CD4-positive, alpha-beta T cell treated with Interleukin-1 beta for 1 hour (primary cell): Measurements from ENCODE around the gene FMO5.
A peak's percentile ranks its signal among the peaks of the same experiment; 100 is the strongest.
"Not testable (repeated sequence)": the region's sequence is repeated elsewhere in the genome, so short reads cannot be mapped to it uniquely, and the experiment has no call there.

ENCODE experiments used
- DNase-seq, 2 donors: peaks; one replicate each; pipeline ENCODE4 v3.0.0-alpha.2; 2020 to 2022

The FMO5 gene

DNA sequence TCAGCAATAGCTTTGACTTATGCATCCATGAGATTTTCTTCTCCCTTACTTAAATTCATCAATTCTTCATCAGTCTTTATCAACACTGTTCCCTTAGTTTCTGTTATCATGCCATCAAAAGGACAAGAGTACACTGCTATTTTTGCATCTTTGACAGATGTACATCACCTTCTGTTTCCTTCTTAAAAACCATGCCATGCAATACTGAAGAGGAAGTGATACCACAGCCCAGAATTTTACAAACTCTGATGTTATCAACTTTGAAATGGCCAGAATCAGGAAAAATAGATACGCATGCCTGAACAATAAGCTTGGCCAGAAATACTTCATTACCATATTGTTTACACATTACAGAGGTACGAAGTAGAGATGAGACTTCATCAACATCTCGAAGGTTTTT is 21.1 kb downstream of the FMO5 start:
- no peak for DNase-seq

DNA sequence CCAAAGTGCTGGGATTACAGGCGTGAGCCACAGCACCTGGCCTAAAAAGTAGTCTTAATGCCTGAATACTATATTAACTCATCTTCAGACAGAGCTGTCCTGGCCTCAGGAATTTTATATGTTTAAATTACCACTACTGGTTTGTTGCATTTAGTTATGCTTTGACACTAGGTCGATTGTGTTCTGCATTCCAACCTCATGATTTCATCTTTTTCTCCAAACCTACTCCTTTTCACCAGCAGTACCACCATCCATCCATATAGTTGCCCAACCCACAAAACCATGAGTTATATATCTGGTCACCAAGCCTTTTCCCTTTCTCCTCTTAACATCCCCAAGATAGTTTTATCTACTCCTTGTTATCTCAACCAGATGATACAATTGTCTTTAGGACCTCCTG is 22.6 kb downstream of the FMO5 start:
- no peak for DNase-seq

DNA sequence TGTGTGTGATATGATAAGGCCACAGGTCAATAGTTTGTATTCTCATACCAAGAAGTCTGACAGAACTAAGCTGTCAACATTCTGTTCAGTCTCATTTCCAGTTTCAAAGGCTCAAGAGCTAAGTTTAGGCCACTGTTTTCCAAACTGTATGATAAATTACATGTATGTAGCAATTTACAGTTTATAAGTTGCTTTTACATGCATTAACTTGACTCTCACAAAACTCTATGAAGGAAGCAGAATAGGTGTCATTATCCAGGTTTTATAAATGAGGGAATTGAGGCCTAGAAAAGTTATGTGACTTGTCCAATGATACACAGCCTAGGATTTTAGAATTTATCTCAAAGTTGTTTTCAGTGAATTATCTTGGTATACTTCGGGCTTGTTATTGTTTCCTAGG is 23.4 kb downstream of the FMO5 start:
- no peak for DNase-seq

DNA sequence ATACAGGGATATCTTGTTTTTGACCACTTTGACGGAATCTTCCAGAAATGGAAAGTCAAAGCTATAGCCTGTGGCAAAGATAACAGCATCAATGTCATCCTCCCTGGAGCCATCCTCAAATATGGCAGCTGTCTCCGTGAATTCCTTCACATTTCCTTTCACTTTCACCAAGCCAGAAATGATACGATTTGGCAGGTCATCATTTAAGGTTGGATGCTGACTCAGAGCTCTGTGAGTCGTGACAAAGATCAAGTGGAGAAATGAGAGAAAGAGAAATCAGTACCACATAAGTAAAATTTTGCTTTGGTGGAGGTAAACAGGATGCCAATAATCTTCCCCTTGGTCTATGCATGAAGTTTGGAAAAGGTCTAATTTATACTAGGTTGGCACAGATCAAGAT is 23.9 kb downstream of the FMO5 start:
- no peak for DNase-seq

DNA sequence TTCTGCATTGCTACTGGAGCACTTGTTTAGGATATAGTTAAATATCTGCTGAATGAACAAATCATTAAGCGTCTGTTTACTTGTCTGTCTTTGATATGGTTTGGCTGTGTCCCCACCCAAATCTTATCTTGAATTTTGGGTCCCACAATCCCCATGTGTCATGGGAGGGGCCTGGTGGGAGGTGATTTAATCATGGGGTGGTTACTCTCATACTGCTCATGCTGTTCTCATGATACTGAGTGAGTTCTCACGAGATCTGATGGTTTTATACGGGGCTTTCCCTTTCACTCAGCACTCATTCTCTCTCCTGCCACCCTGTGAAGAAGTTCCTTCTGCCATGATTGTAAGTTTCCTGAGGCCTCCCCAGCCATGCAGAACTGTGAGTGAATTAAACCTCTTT is 27.8 kb downstream of the FMO5 start:
- not testable (repeated sequence) for DNase-seq

DNA sequence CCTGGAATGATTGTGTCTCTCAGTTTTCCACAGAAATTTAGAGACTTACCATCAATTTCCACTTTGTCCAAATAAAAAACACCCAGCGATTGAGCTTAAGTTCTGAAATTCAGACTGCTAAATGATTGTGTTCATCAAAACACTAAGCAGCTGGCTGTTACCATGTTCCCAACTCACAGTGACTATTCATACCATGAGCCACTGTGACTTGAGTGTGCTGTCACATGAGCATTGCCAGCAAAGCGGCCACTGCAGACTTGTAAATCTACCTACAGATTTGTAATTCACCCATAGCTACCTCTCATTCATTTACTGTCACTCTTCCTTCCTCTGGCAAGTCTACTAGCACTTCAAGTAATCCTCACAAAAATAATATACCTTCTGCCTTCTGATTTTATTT is 35.6 kb downstream of the FMO5 start:
- DNase-seq, result no peak

DNA sequence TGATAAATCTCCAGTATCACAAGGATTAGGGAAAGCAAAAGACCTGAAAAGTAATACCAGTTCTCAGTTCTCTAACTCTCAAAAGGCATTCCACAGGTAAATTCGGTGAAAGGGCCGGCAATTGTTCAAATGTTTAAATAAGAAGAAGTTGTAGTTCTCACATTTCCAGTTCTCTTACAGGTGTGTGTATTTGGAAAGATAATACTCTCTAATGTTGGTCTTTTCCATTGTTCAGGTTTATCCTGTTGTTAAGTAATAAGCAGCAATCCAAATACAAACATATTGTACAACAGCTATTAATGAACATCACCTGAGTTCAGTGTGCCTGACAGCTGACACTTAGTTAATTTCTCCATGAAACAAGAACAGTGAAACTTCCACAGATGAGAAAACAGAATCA is 39.7 kb downstream of the FMO5 start:
- DNase-seq, result no peak

DNA sequence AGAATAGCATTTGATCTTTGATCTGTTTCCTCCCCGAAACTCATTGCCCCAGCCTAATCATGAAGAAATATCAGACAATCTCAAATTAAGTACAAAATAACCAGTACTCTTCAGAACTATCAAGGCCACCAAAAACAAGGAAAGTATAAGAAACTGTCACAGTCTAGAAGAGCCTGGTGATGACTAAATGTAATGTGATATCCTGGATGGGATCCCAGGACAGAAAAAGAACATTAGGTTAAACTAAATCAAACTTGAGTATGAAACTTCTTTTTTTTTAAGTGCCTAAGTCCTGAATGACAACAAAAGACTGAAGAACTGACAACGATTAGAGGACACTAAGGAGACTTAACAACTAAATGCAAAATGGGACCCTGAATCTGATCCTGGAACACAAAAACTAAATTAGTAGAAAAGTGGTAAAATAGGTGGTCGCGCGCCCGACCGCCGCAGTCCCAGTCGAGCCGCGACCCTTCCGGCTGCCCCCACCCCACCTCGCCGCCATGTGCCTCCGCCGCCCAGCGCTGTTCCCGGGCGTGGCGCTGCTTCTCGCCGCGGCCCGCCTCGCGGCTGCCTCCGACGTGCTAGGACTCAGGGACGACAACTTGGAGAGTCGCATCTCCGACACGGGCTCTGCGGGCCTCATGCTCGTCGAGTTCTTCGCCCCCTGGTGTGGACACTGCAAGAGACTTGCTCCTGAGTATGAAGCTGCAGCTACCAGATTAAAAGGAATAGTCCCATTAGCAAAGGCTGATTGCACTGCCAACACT is 47.3 kb downstream of the FMO5 start:
- DNase-seq, result no peak

DNA sequence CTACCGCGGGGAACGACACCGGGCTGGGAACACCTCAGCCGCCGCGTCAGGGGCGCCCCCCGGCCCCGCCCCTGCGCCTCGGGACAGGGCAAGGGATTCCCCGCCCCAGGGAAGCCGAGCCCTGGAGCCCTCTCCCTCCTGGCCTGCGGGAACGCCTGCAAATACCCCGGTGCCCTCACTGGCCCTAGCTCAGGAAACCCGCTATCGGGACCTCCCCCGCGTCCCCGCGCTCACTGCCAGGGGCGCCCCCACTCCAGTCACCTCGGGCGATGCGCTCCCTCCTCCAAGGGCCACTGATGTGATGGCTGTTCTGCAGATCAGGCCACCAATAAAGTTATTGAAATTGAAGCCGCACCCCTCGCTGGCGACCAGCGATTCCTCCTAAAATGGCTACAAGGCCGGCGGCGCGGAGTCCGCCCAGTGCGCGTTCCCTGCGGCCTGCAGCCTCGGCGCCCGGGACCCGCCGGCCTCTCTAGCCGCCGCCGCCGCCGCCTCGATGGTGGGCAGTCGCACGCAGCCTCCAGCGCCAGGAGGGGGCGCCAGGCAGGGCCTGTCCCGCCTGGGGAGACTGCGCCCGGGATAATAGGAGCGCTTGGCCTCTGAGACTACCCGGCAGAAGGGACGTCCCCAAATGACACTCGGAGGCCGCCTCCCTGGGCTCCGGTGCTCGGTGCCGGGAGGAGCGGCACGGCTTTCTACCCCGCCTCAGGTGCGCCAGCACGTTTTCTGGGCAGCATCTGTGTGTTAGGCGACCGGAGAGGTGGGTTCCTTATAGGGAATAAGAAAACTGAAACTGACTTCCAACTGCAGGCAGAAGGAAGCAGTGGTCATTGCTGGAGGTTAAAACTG is 52.7 kb downstream of the FMO5 start, which contains the start of gene PRKAB2:
PRKAB2 (minus strand) TSS at position 303 of the 849 bp plus-strand sequence. CDS start 326 bp downstream, outside the sequence.
- peak; percentile 93 for DNase-seq

DNA sequence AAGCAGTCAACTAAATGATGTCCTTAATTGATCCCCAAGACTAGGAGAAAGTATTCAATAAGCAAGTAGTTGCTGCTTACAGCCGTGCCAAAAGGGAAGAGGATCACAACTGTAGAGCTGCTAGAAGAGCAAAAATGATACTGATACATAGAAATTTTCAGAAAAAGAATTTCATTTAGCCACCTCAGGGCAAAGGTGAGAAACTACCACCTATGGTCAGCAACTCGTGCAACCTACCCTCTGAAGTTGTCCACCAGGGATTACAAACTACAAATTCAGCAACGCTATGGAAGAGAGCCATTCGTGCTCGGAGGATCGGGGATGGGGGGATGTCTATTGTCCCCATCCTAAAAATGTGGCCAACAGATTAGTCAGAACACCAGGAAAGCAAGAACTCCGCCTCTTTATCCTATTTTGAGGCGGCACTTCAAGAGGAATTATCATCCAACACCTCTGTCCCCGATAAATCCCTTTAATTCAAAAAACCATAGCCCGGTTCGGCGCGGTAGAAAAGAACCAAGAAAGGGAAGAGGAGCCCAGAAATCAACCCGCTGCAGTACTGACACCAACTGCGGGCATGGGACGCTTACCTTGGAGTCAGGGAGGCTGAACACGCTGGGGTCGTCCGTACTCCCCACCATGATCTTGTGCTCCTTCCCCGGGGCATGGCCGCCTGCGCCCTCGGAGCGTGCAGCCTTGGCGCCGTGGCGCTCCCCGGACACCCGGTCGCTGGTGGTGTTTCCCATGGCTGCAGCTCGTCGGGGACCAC is 53.6 kb downstream of the FMO5 start:
- DNase-seq, result no peak

DNA sequence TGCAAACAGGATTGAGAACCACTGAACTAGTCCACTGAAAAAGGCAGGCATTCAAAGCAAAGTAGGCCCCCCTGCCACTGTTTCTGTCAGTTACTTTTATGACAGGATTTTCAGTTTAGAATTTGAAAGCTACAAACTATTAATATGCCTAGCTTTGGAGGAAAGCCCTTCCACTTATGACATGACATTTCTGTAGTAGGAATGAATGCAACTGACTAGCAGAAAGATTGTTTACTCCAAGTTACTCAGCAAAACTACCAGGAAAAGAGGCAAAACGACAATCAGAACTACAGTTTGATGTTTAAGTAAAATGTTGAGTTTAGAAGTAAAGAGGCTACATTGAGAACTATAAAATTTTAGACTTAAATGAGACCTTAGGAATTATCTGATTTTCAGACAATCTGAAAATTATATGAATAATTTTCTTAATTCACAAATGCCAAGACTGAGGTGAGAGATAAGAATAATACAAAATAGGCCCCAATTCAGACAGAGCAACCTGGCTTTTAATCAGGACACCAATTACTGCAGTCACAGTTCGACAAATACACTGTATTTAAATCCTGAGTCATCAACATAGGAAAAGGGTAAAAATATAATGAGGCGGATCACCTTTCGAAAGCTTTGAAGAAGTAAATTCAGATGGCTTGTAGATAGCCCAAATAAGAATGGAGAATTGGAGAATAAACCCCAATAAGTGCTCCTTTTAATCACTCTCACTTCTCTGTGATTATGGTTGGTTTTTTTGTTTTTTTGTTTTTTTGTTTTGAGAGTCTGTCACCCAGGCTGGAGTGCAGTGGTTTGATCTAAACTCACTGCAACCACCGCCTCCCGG is 55.1 kb downstream of the FMO5 start:
- no peak for DNase-seq

DNA sequence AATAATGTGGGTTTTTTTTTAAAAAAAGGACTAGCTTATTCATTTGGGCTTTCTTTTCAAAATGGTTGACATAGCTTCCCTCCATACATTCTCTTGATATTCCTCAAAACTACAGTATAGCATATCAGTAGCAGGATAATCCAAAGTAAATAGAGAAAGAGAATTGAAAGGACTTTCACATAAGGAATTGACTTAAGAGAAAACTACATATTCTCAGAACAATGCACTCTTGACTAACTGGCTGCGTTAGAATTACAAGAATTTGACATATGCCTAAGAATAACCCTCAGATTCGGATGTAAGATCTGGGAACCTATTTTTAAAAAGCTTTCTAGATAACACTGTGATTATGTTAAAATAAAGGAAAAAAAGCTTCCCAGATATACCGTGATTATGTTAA is 56.0 kb downstream of the FMO5 start:
- DNase-seq, result no peak

DNA sequence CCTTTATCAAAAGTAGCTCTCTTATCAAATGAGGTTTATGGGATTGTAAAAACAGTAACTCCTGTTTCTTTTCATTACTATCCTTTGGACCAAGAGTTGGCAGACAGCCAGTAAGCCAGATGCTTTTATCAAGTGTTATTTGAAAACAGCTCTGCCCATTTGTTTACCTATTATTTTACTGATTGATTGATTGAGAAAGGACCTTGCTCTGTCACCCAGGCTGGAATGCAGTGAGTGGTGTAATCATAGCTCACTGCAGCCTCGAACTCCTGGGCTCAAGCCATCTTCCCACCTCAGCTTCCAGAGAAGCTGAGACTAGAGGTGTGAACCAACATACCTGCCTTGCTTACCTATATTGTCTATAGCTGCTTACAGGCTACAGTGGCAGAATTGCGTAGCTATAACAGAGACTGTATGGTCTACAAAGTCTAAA is 56.5 kb downstream of the FMO5 start:
- DNase-seq, result no peak

DNA sequence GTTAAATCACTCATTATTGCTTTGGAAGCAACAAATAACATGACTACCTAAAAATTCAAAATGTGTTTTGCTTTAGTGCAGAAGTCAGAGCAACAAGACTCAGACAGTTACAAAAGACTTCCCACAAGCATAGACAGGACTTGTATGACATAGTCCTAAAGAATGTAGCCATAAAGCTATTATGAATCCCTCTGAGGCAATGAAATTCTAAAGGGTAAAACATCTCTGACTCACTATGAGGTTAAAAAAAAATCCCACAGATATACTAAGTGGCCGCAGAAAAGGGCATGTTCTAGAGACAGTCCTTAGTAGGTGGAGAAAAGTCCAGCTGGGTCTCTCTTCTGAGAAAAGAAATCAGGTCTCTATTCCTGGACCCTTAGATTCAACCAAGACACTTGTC is 57.8 kb downstream of the FMO5 start:
- no peak for DNase-seq

DNA sequence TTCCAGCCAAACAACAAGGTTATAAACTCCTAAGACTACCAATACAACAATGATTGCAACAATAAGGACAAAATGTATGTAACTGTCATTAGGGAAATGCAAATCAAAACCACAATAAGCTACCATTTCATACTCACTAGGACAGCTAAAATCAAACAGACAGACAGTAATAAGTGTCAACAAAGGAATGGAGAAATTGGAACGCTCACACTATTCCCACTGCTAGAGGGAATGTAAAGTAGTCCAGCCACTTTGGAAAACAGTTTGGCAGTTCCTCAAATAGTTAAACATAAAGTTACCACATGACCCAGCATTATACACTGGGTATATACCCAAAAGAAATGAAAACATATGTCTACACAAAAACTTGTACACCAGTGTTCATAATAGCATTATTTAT is 62.1 kb downstream of the FMO5 start:
- DNase-seq, result no peak

DNA sequence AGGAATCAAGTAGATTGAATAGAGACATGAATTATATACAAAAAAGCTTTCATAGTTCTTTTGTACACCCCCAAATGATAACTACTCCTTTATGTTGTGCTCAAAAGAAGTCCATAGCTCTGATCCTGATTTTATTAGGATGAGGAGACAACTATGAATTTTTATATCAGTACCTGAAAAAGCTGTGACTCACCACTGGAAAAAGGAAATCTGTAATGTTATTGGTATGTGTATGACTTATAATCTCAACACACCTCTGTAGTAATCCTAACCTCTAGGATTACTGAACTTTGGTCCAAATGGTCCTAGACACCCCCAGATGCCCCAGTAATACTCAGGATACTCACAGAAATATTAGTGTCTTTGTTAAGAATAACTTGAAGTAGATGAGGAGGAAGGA is 63.0 kb downstream of the FMO5 start:
- no peak for DNase-seq

DNA sequence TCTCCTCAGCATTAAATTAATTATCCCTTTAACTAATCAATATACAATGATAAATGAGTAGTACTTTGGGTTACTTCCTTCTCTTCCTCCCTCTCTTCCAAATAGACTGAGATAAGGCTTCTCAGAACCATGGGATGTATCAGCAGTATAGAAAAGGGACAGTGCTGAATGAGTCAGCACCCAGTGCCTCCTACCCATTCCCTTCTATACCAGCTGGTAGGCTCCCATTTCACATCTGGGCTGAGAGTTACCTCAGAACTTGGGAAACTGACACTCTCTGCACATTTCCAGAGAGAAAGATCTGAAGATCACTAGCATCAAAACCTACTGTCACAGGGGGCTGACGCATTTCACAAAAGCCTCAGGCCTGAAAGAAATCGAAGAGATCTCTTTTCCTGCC is 68.0 kb downstream of the FMO5 start:
- DNase-seq, result not testable (repeated sequence)

DNA sequence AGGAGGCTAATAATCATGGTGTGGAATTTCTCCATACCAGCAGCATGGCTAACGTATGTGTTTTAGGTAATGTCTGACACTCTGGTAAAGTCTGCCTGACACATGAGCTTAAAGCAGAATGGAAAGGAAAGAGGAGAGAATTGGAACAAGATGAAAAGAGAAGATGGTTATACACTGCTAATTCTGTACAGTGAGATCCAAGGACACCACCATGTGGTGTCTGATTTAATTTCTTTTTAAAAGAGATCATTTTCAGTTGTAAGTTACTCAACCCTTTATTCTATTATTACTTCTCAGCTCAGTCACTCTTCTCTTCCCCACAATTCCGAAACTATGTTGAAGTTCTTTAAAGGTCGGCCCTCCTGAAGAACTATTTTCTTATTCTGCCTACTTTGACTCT is 68.5 kb downstream of the FMO5 start:
- no peak for DNase-seq

DNA sequence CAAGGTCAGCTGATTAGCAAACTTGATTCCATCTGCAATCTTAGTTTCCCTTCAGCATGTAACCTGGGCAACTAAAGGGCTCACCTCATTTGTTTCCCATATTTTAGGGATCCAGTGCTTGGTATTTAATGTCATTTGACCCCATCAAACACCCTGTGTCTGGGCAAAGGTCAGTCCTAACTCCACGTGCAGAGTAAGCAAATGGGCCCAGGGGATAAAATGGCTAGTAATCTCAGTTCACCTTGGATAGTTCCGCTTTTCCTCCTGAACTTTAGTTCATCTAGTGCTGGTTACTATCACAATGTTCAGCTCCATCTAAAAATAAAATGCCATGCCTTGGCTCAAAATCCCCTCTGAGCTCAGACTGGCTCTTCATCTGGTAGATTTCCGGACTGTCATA is 72.4 kb downstream of the FMO5 start:
- no peak for DNase-seq

DNA sequence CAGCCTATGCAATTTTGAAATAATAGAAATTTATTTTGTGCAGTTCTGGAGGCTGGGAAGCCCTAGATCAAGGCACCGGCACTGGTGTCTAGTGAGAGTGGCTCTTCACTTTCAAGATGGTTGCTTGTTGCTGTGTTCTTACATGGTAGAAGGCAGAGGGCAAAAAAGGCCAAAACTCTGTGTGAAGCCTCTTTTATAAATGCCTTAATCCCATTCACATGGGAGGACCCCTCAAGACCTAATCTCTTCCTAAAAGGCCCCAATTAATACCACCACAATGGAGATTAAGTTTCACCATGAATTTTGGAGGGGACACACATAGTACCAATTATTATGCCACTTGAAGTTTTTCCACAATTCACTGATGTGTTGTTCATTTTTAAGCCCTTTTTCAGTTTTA is 73.9 kb downstream of the FMO5 start:
- no peak for DNase-seq

DNA sequence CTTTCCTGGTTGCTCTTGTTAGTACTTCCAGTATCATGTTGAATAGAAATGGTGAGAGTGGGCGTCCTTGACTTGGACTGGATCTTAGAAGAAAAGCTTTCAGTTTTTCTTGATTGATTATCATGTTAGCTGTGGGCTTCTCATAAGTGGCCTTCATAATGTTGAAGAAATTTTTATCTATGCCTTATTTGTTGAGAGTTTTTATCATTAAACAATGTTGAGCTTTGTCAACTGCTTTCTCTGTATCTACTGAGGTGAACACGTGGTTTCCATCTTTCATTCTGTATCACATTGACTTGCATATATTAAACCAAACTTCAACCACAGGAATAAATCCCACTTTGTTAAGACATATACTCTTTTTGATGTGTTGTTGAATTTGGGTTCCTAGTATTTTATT is 82.3 kb downstream of the FMO5 start:
- DNase-seq, result no peak
